HepG2 (cell line): ENCODE data around the gene CHST4. TPM values are rescaled to one million over a fixed set of nuclear protein-coding genes. Genes with fewer than 3 reads are reported as not detected.

Experiments
- CENPT ChIP-seq: sonication (generic); formaldehyde crosslinking; IDR thresholded peaks from 2 replicates; pipeline ENCODE4 v1.8.0; 2022; ENCODE audit warnings: low read depth, mild to moderate bottlenecking, moderate library complexity, missing genetic modification reagents
- E2F1 ChIP-seq: sonication (generic); formaldehyde crosslinking; IDR thresholded peaks from 2 replicates; pipeline ENCODE4 v1.5.0; 2020; ENCODE audit warnings: missing genetic modification reagents
- ELK4 ChIP-seq: sonication (generic); formaldehyde crosslinking; IDR thresholded peaks from 2 replicates; pipeline ENCODE4 v1.9.0; 2021; ENCODE audit warnings: missing genetic modification reagents, borderline replicate concordance
- ETV5 ChIP-seq: IDR thresholded peaks from 2 replicates; pipeline ENCODE4 v1.6.1; 2018; ENCODE audit warnings: missing biosample characterization, missing genetic modification reagents, inconsistent platforms, borderline replicate concordance
- IKZF4 ChIP-seq: sonication (generic); formaldehyde crosslinking; IDR thresholded peaks from 2 replicates; pipeline ENCODE4 v1.5.1; 2020; ENCODE audit warnings: borderline replicate concordance, mild to moderate bottlenecking, low read depth, missing genetic modification reagents; ENCODE audit errors: not compliant biosample characterization
- IRX3 ChIP-seq: sonication (generic); formaldehyde crosslinking; IDR thresholded peaks from 2 replicates; pipeline ENCODE4 v1.8.1; 2023; ENCODE audit warnings: mild to moderate bottlenecking, low read depth, missing genetic modification reagents, borderline replicate concordance
- ISL2 ChIP-seq: sonication (generic); formaldehyde crosslinking; IDR thresholded peaks from 2 replicates; pipeline ENCODE4 v1.5.0; 2020; ENCODE audit warnings: missing genetic modification reagents
- KLF15 ChIP-seq: sonication (generic); formaldehyde crosslinking; IDR thresholded peaks from 2 replicates; pipeline ENCODE4 v1.8.1; 2023; ENCODE audit warnings: borderline replicate concordance, mild to moderate bottlenecking, inconsistent platforms, missing genetic modification reagents, mixed read lengths
- LCORL ChIP-seq, 2 experiments: fragments of 450-650 bp in 1 of 2; sonication (generic) in 1 of 2; formaldehyde crosslinking in 1 of 2; IDR thresholded peaks; 2 replicates each; pipeline versions ENCODE4 v1.5.0 to v1.6.1; 2017 to 2020; ENCODE audit warnings: antibody characterized with exemption in 1 of 2, missing genetic modification reagents in 1 of 2
- MXI1 ChIP-seq: IDR thresholded peaks from 3 replicates; pipeline ENCODE4 v1.6.1; 2012; ENCODE audit warnings: low read depth, low read length, inconsistent platforms, borderline replicate concordance
- NCOA5 ChIP-seq: sonication (generic); formaldehyde crosslinking; IDR thresholded peaks from 2 replicates; pipeline ENCODE4 v1.4.0; 2020; ENCODE audit warnings: missing genetic modification reagents
- NR0B2 ChIP-seq: sonication (generic); formaldehyde crosslinking; IDR thresholded peaks from 2 replicates; pipeline ENCODE4 v1.4.0; 2020; ENCODE audit warnings: mild to moderate bottlenecking, missing genetic modification reagents
- POLR2AphosphoS2 ChIP-seq: IDR thresholded peaks from 2 replicates; pipeline ENCODE4 v1.6.1; 2011; ENCODE audit warnings: low read depth, low read length, improper control_type of control experiment
- REXO4 ChIP-seq: sonication (generic); formaldehyde crosslinking; IDR thresholded peaks from 2 replicates; pipeline ENCODE4 v1.8.0; 2022; ENCODE audit warnings: missing genetic modification reagents, mild to moderate bottlenecking, borderline replicate concordance
- TAF1 ChIP-seq: sonication (generic); formaldehyde crosslinking; IDR thresholded peaks from 2 replicates; pipeline ENCODE4 v1.4.0; 2020; ENCODE audit warnings: missing genetic modification reagents
- ZHX1 ChIP-seq: sonication (generic); formaldehyde crosslinking; IDR thresholded peaks from 2 replicates; pipeline ENCODE4 v1.8.1; 2022; ENCODE audit warnings: low read depth, mild to moderate bottlenecking, missing genetic modification reagents
- ZNF460 ChIP-seq: sonication (generic); formaldehyde crosslinking; IDR thresholded peaks from 2 replicates; pipeline ENCODE4 v1.5.1; 2020; ENCODE audit warnings: missing genetic modification reagents, mild to moderate bottlenecking, borderline replicate concordance
- ZNF775 ChIP-seq: sonication (generic); formaldehyde crosslinking; IDR thresholded peaks from 2 replicates; pipeline ENCODE4 v1.4.0; 2020; ENCODE audit warnings: missing genetic modification reagents, mild to moderate bottlenecking, moderate library complexity, borderline replicate concordance
- ZNF777 ChIP-seq: sonication (generic); formaldehyde crosslinking; IDR thresholded peaks from 2 replicates; pipeline ENCODE4 v1.4.0; 2020; ENCODE audit warnings: missing genetic modification reagents
- ZNF800 ChIP-seq: sonication (generic); formaldehyde crosslinking; IDR thresholded peaks from 2 replicates; pipeline ENCODE4 v1.4.0; 2020; ENCODE audit warnings: missing genetic modification reagents
- ZSCAN25 ChIP-seq: sonication (generic); formaldehyde crosslinking; IDR thresholded peaks from 2 replicates; pipeline ENCODE4 v1.8.0; 2022; ENCODE audit warnings: mild to moderate bottlenecking, missing genetic modification reagents
- polyA plus RNA-seq, 8 experiments: library from polyadenylated mRNA; depleted of rRNA in 3 of 8; stranded (reverse) in 7 of 8; unstranded in 1 of 8; fragments of >200 nt; fragmentation: Illumina TruSeq in 4 of 8; extraction: Trizol in 4 of 8; gene quantifications; 2 replicates each; pipeline versions ENCODE4 v1.2.1 to v1.2.3, GENCODE V29; 2011 to 2016; ENCODE audit warnings: low read depth in 4 of 8, missing spikeins in 1 of 8, mixed read lengths in 1 of 8; ENCODE audit not compliant: insufficient read depth in 1 of 8
- total RNA-seq, 5 experiments: library from RNA; depleted of rRNA; stranded (reverse); fragments of >200 nt; fragmentation: Illumina TruSeq; extraction: Trizol; gene quantifications; 2 replicates each; pipeline ENCODE4 v1.2.3, GENCODE V29; 2016; ENCODE audit warnings: low read depth in 1 of 5

CHST4 gene
- total and polyA plus RNA-seq, 2 of the 13 experiments (the other 11 are each of a cell fraction or from before 2014, with no cell fraction given): not detected

- TF ChIP-seq ZNF777 (CRISPR knock-in tag): no peak
- no peak for TF ChIP-seq ZHX1 (CRISPR knock-in tag)
- TF ChIP-seq POLR2AphosphoS2: no peak
- TF ChIP-seq NCOA5 (CRISPR knock-in tag): no peak
- TF ChIP-seq ELK4: no peak
- TF ChIP-seq ZSCAN25: no peak
- no peak for TF ChIP-seq E2F1 (CRISPR knock-in tag)
- TF ChIP-seq LCORL (IDR thresholded peaks at IDR 0.05): no peak
- TF ChIP-seq LCORL (CRISPR knock-in tag; IDR thresholded peaks at IDR 0.05): 0 out of 2 replicates have a peak, but pooled peaks have one; percentile 47
- no peak for TF ChIP-seq ZNF775 (CRISPR knock-in tag)
- TF ChIP-seq ZNF800 (CRISPR knock-in tag): peak; percentile 69; the same call in 1 of the 2 replicates
- no peak for TF ChIP-seq MXI1
- no peak for TF ChIP-seq KLF15 (CRISPR knock-in tag)
- no peak for TF ChIP-seq TAF1 (CRISPR knock-in tag)
- TF ChIP-seq NR0B2 (CRISPR knock-in tag): no peak
- TF ChIP-seq REXO4: no peak
- TF ChIP-seq ISL2 (CRISPR knock-in tag): no peak
- no peak for TF ChIP-seq ETV5 (CRISPR knock-in tag)
- TF ChIP-seq IKZF4 (CRISPR knock-in tag): no peak
- no peak for TF ChIP-seq ZNF460
- TF ChIP-seq CENPT (CRISPR knock-in tag): no peak
- no peak for TF ChIP-seq IRX3 (CRISPR knock-in tag)
Observed at GRCh38 chr16:71557954-71558582, 31.8 kb downstream of the CHST4 start (continued).
